ENCODE measurements around the gene KCTD17.

KCTD17 gene

DNA sequence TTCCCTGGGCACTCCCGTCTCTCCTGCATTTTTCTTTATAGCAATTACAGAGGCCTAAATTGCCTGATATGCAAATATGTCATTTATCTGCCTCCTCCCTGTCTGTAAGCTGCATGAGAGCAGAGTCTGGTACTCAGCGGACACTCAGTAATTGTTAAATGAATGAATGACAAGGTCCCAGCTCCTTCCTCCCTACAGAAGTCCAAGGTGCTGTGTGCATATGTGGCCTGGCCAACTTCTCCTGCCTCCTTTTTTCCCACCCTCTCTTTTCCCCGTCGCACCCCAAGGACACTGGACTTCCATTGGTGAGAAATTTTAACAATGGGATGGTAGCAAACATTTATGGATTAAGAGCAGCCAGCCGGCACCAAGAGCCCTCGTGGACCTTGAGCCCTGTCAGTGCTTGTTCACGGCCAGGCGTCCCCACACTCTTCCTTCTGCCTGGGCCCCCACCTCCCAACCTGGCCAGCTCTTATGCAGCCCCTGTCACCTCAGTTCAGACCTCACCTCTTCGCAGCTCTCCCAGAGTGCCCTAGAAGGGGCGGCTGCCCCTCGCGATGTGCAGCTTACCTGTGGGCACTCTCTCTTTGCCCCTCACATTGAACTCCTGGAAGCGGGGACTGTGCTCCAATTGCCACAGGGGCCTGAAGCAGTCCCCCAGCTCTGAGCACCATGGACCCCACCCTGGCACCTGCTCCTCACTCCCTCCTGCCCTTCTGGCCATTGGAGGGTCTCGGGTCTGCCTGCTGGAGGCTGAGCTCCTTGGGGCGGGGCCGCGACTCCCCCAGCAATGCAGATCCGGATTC is 56.5 kb downstream of the KCTD17 start:
- DNase-seq, result no peak

- no peak for DNase-seq
These were observed 57.8 kb downstream of the KCTD17 start, which contains the start of gene TMPRSS6 for GRCh38 chr22:37109242-37109917. Gene TMPRSS6, minus strand, starts transcription at chr22:37109713. Its CDS starts 6,296 bp downstream, at chr22:37103417.

GRCh38 chr22:37111156-37111717 is 59.7 kb downstream of the KCTD17 start:
- no peak for DNase-seq

GRCh38 chr22:37112084-37112728 is 60.7 kb downstream of the KCTD17 start:
- DNase-seq, result no peak

Data from activated T-cell treated with anti-CD3 and anti-CD28 coated beads for 4 hours (primary cell).